K562 (cell line): ENCODE data around the gene RNFT2. TPM values are rescaled to one million over a fixed set of nuclear protein-coding genes. Genes with fewer than 3 reads are reported as not detected.
A peak's percentile ranks its signal among the peaks of the same experiment; 100 is the strongest.

Source experiments
- ATAC-seq: fragments of 200-7000 bp; cut with Tn5 transposase; 3 replicates; pipeline ENCODE4 v1.9.1; 2020; ENCODE audit warnings: moderate library complexity
- BruUV-seq: library from RNA; stranded (reverse); fragments of 400-500 nt; replicated peaks from 2 replicates; lab custom pipeline; 2021; lab: Mats Ljungman, UMichigan
- CTCF ChIA-PET: fragments of 300-600 bp; formaldehyde crosslinking; extraction: SDS; loops from one replicate; lab custom pipeline; 2021; ENCODE audit warnings: low intra/inter-chr PET ratio; lab: Yijun Ruan, JAX
- POLR2A ChIA-PET: fragments of 300-600, 350-650 bp; sonication (Branson Sonifier 250); formaldehyde crosslinking; extraction: SDS; loops from one replicate; lab custom pipeline; 2021; ENCODE audit warnings: antibody characterized with exemption, inconsistent platforms; lab: Yijun Ruan, JAX
- DNase-seq, 4 experiments: peaks; one replicate each; pipeline versions ENCODE4 v3.0.0 to v3.0.0-alpha.2; 2011 to 2018; ENCODE audit warnings: low spot score in 3 of 4, mixed read lengths in 3 of 4; ENCODE audit errors: extremely low read depth in 1 of 4
- FAIRE-seq: peaks from 2 replicates; lab custom pipeline; 2011; peaks lifted over from hg19 to GRCh38; lab: Jason Lieb, UNC
- H2AFZ ChIP-seq: 2 replicates; pipeline ENCODE4 v1.6.0; 2011; ENCODE audit warnings: low read depth, low read length, control low read depth, inconsistent platforms
- H3K27ac ChIP-seq: fragments of 200-600 bp; 3 replicates; pipeline ENCODE4 v1.8.0; 2011; ENCODE audit warnings: low read depth, mild to moderate bottlenecking, control low read depth, inconsistent platforms, low read length, moderate library complexity, mixed read lengths; ENCODE audit errors: extremely low read depth
- H3K27me3 ChIP-seq, 2 experiments: fragments of 300-600 bp in 1 of 2; 2 replicates in 1 of 2; 3 replicates in 1 of 2; pipeline versions ENCODE4 v1.6.0 to v1.8.0; 2011; ENCODE audit warnings: inconsistent platforms in 2 of 2, low read length in 2 of 2, mild to moderate bottlenecking in 1 of 2, mixed read lengths in 1 of 2, moderate library complexity in 1 of 2; ENCODE audit not compliant: control insufficient read depth in 2 of 2, insufficient read depth in 2 of 2
- H3K36me3 ChIP-seq: fragments of 300-600 bp; 3 replicates; pipeline ENCODE4 v1.8.0; 2011; ENCODE audit warnings: mild to moderate bottlenecking, low read length, inconsistent platforms; ENCODE audit not compliant: control insufficient read depth, insufficient read depth
- H3K4me1 ChIP-seq, 2 experiments: fragments of 200-600 bp in 1 of 2; replicated peaks in 1 of 2; 2 replicates in 1 of 2; 3 replicates in 1 of 2; pipeline versions ENCODE4 v1.5.1 to v1.8.0; 2011; ENCODE audit warnings: inconsistent platforms in 2 of 2, low read length in 2 of 2, mild to moderate bottlenecking in 1 of 2, mixed read lengths in 1 of 2, moderate library complexity in 1 of 2; ENCODE audit not compliant: control insufficient read depth in 2 of 2, insufficient read depth in 2 of 2
- H3K4me2 ChIP-seq: 2 replicates; pipeline ENCODE4 v1.6.1; 2011; ENCODE audit warnings: low read length, control low read depth, inconsistent platforms, mixed read lengths; ENCODE audit not compliant: insufficient read depth
- H3K4me3 ChIP-seq: fragments of 200-600 bp; sonication (generic), shearing (Covaris generic); 2 replicates; pipeline ENCODE4 v1.5.1; 2016; ENCODE audit warnings: control low read depth, inconsistent platforms
- H3K79me2 ChIP-seq: fragments of 200-600 bp; 3 replicates; pipeline ENCODE4 v1.8.0; 2011; ENCODE audit warnings: low read length, inconsistent platforms; ENCODE audit not compliant: control insufficient read depth, insufficient read depth
- H3K9ac ChIP-seq, 2 experiments: 2 replicates each; pipeline versions ENCODE4 v1.6.0 to v1.6.1; 2011; ENCODE audit warnings: low read depth in 2 of 2, low read length in 2 of 2, control low read depth in 1 of 2, inconsistent platforms in 1 of 2, mild to moderate bottlenecking in 1 of 2, mixed read lengths in 1 of 2; ENCODE audit not compliant: insufficient read depth in 1 of 2
- H3K9me1 ChIP-seq: one replicate; pipeline ENCODE4 v1.6.0; 2011; ENCODE audit warnings: inconsistent platforms, mild to moderate bottlenecking, low read length, moderate library complexity; ENCODE audit not compliant: control insufficient read depth, insufficient read depth
- H3K9me3 ChIP-seq: replicated peaks from 2 replicates; pipeline ENCODE4 v1.5.1; 2011; ENCODE audit warnings: low read depth, low read length, inconsistent platforms; ENCODE audit not compliant: control insufficient read depth, insufficient read depth
- H4K20me1 ChIP-seq: replicated peaks from 2 replicates; pipeline ENCODE4 v1.6.1; 2011; ENCODE audit warnings: low read length, inconsistent platforms, mixed read lengths; ENCODE audit not compliant: control insufficient read depth, insufficient read depth
- HNRNPH1 ChIP-seq: fragments of 200-400 bp; formaldehyde crosslinking; optimal IDR thresholded peaks from 2 replicates; pipeline ENCODE3; 2017; ENCODE audit warnings: low read depth, mild to moderate bottlenecking, low read length, moderate library complexity
- HSF4 ChIP-seq: fragments of 250-450 bp; sonication (Bioruptor Pico); IDR thresholded peaks from 2 replicates; pipeline ENCODE4 v2.1.2; 2022; ENCODE audit warnings: mild to moderate bottlenecking, moderate library complexity, borderline replicate concordance
- IFI16 ChIP-seq: fragments of 250-450 bp; sonication (Bioruptor Pico); IDR thresholded peaks from 2 replicates; pipeline ENCODE4 v2.1.2; 2022; ENCODE audit warnings: mild to moderate bottlenecking, inconsistent platforms
- NFIX ChIP-seq: fragments of 250-450 bp; sonication (Bioruptor Pico); IDR thresholded peaks from 2 replicates; pipeline ENCODE4 v1.4.0; 2020; ENCODE audit warnings: low read depth, mild to moderate bottlenecking, moderate library complexity
- POLR2AphosphoS5 ChIP-seq: IDR thresholded peaks from 2 replicates; pipeline ENCODE4 v1.6.1; 2011; ENCODE audit warnings: mild to moderate bottlenecking, low read depth, low read length, moderate library complexity; ENCODE audit not compliant: control insufficient read depth, insufficient read depth
- RFX1 ChIP-seq: fragments of 450-650 bp; IDR thresholded peaks from 2 replicates; pipeline ENCODE4 v1.6.1; 2016; ENCODE audit warnings: mild to moderate bottlenecking, moderate library complexity
- ZNF140 ChIP-seq: fragments of 250-450 bp; sonication (Bioruptor Pico); IDR thresholded peaks from 2 replicates; pipeline ENCODE4 v1.8.0; 2021; ENCODE audit warnings: moderate library complexity, mild to moderate bottlenecking, inconsistent platforms
- WGBS: fragments of 100-300 bp; shearing (Covaris generic); methylation state at CpG from one replicate; pipeline ENCODE4 v1.1.6; 2016; ENCODE audit warnings: low coverage, mixed read lengths; ENCODE audit not compliant: insufficient coverage; ENCODE audit errors: missing lambda C conversion rate; 5-methylcytosine and 5-hydroxymethylcytosine counted together
- in situ Hi-C: fragments of 300-500 bp; cut with MboI; formaldehyde crosslinking; loops from 4 replicates; pipeline ENCODE4 v1.15.0; 2018; ENCODE audit warnings: inconsistent platforms, mixed read lengths
- intact Hi-C: fragments of 100-400 bp; cut with micrococcal nuclease; formaldehyde crosslinking; loops from 2 replicates; pipeline ENCODE4 v1.14.2; 2022
- polyA plus RNA-seq, 8 experiments: library from polyadenylated mRNA; depleted of rRNA in 4 of 8; stranded (reverse) in 5 of 8; unstranded in 3 of 8; fragments of >200 nt; fragmentation: Nextera tagmentation in 2 of 8; fragmentation: Illumina TruSeq in 1 of 8; extraction: Ambion mirVana in 2 of 8; extraction: Trizol in 1 of 8; gene quantifications; 2 replicates each; pipeline versions ENCODE4 v1.2.1 to v1.2.3, GENCODE V29; 2011 to 2014; ENCODE audit warnings: inconsistent platforms in 1 of 8, missing spikeins in 1 of 8
- total RNA-seq, 7 experiments: library from RNA; depleted of rRNA in 6 of 7; stranded (reverse); fragments of >200 nt in 6 of 7; fragmentation: Illumina TruSeq in 2 of 7; extraction: Trizol in 2 of 7; gene quantifications; 2 replicates each; pipeline versions ENCODE4 v1.2.1 to v1.2.3, GENCODE V29; 2011 to 2021; ENCODE audit warnings: low replicate concordance in 1 of 7
- TF ChIP-seq, protein P1 (sequence below): IDR thresholded peaks from 3 replicates; pipeline ENCODE4 v1.6.1; 2011; ENCODE audit warnings: borderline replicate concordance, mild to moderate bottlenecking; ENCODE audit not compliant: insufficient read length, insufficient read depth

RNFT2 gene
- total and polyA plus RNA-seq, 9 of the 15 experiments (the other 6 are each of a cell fraction or from before 2014, with no cell fraction given), result 3.6 to 26.3 (median 9.5) TPM

DNA sequence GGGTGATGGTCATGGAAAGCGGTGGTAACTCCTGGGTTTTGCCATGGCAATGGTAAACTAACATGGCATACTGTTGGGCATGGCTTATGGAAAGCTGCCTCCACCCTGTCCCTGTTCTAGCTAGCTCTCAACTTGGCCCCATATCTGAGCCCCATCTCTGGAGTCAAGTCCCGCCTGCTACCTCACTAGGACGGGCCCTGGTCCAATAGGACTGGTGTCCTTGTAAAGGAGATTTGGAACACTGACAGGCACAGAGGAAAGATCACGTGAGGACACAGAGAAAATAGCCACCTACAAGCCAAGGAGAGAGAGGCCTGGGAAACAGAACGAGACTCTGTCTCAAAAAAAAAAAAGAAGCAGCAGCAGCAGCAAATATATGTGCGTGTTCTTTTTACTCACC is 59.8 kb downstream of the RNFT2 start:
- H2AFZ ChIP-seq, result no peak overlapping the region
- no peaks in the 10 kb centered on the region for H3K9me3 ChIP-seq
- DNase-seq (no peak), FAIRE-seq (no peak), ATAC-seq (no peak)
- POLR2A ChIA-PET, result no interaction called here
- H3K79me2 ChIP-seq, result no peaks in the 10 kb centered on the region
- H3K27ac ChIP-seq, result no peak overlapping the region
- H3K9ac ChIP-seq, result no peak overlapping the region
- H4K20me1 ChIP-seq, result no peaks in the 10 kb centered on the region
- H3K4me2 ChIP-seq, result no peak overlapping the region
- intact Hi-C loops (no loop called here), in situ Hi-C loops (no loop called here)
- BruUV-seq, result no TSS peak
- H3K27me3 ChIP-seq, result no peaks in the 10 kb centered on the region
- no peaks in the 10 kb centered on the region for H3K4me1 ChIP-seq
- CTCF ChIA-PET, result no interaction called here
- no peak for TF ChIP-seq IFI16 (CRISPR knock-in tag)
- peak; percentile 47 for TF ChIP-seq RFX1
- TF ChIP-seq HNRNPH1, result no peak
- no peak for TF ChIP-seq ZNF140 (CRISPR knock-in tag)
- TF ChIP-seq POLR2AphosphoS5, result no peak
- TF ChIP-seq HSF4 (CRISPR knock-in tag), result no peak
- TF ChIP-seq, protein P1, sequence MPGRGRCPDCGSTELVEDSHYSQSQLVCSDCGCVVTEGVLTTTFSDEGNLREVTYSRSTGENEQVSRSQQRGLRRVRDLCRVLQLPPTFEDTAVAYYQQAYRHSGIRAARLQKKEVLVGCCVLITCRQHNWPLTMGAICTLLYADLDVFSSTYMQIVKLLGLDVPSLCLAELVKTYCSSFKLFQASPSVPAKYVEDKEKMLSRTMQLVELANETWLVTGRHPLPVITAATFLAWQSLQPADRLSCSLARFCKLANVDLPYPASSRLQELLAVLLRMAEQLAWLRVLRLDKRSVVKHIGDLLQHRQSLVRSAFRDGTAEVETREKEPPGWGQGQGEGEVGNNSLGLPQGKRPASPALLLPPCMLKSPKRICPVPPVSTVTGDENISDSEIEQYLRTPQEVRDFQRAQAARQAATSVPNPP, result no peak
- TF ChIP-seq NFIX (CRISPR knock-in tag), result no peak
- no peak overlapping the region for H3K4me3 ChIP-seq
- no peaks in the 10 kb centered on the region for H3K36me3 ChIP-seq
- WGBS, result 37% methylated on average over 5 of the region's 6 CpGs
- H3K9me1 ChIP-seq, result no peaks in the 10 kb centered on the region
